HG02870 (cell line): ENCODE measurements around the gene DUSP15.
"Not testable (repeated sequence)": the region's sequence is repeated elsewhere in the genome, so short reads cannot be mapped to it uniquely, and the experiment has no call there.

Source experiments
- ATAC-seq: cut with Tn5 transposase; IDR thresholded peaks from one replicate; pipeline ENCODE4 v1.9.1; 2021; ENCODE audit warnings: mild to moderate bottlenecking, moderate library complexity; ENCODE audit not compliant: unreplicated experiment

DUSP15 gene

GRCh38 chr20:31824125-31824485 lies 46.2 kb downstream of the DUSP15 start:
- no peak for ATAC-seq

DNA sequence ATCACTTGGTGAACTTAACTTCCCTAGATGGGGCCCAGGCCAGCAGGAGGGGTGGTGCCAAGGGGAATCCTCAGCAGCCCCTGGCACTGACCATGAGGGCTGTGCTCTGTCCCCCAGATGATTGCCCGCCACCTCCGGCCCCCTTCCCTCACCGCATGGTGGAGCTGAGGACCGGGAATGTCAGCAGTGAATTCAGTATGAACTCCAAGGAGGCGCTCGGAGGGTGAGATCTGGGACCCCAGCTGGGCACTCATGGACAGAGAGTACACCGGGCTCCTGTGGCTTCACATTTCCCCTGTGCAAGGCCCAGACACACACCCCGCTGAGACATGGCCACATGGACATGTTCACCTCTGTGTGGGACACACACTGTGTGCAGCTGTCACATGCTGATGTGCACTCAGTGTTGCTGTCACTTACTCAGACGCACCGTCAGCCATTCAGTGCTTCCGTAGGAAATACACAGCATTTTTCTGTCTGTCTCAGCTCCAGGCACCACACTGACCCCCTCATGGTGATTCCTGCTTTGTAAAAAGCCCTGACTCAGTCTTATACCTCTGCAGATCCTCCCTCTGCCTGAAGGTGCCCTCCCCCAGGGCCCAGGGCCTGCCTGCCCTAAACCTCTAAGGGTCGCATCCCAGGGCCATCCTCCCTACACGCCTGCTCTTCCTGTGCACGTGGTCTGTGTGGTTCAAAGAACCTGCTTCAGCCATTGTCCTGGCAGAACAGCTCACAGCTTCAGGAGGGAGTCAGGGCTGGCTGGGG lies 46.8 kb downstream of the DUSP15 start:
- ATAC-seq = no peak

DNA sequence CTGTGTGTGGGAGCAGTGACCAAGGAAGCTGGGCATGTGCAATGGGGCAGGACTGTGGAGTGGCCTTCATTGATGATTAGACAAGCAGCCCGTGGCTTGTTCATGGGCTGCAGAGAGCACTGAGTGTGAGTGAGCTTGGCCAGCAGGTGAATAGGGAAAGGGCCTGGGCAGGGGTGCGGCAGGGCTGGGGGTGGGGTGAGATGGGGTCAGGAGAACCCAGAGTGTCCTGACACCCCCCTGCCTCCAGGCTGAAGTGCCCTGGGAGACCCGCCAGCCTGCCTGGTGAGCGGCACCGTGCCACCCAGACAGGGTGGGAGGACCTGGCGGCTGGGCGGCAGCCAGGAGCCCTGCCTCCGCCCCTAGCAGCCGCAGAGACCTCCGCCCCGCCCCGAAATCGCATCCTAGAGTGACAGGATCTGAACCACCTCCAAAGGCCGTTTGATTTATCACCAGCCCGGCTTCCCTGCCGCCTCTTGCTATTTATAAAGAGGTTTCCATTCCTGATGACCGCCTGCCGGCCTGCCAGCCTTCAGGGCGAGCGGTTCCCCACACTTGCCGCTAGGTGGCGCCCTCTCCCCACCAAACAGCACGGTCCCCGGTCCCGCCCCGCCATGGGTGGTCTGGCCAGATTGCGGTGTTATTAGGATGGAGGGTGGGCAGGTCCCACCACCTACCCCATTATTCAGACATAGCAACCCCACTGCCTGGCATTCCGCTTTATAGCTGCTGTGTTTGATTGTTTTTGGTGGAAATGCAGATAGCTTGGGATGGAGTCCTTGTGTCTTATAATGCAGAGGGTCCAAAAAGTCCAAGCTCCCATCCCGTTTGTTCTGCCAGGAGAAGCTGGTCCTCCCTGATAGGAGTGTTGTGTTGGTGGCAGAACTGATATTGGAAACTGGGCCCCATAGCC lies 47.7 kb downstream of the DUSP15 start:
- peak; percentile 67 for ATAC-seq

DNA sequence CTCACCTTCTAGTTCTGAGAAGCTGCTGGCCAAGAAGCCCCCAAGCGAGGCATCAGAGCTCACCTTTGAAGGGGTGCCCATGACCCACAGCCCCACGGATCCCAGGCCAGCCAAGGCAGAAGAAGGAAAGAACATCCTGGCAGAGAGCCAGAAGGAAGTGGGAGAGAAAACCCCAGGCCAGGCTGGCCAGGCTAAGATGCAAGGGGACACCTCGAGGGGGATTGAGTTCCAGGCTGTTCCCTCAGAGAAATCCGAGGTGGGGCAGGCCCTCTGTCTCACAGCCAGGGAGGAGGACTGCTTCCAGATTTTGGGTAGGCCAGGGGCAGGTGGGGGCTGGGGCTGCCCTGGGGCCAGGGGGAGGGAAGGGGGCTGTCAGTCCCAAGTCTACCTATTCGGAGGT lies 48.9 kb downstream of the DUSP15 start:
- ATAC-seq = no peak

DNA sequence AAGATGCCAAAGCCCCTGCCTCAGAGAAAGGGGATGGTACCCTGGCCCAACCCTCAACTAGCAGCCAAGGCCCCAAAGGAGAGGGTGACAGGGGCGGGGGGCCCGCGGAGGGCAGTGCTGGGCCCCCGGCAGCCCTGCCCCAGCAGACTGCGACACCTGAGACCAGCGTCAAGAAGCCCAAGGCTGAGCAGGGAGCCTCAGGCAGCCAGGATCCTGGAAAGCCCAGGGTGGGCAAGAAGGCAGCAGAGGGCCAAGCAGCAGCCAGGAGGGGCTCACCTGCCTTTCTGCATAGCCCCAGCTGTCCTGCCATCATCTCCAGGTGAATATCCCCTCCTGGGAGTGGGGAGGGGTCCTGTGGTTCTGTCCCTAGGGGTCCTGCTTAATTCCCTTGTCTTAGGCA lies 50.1 kb downstream of the DUSP15 start:
- no peak for ATAC-seq

GRCh38 chr20:31819083-31819784 lies 51.1 kb downstream of the DUSP15 start, which contains the start of gene MYLK2:
MYLK2 (plus strand) TSS chr20:31819356; CDS start chr20:31819581, 225 bp downstream.
- no peak for ATAC-seq

- no peak for ATAC-seq
Observed at GRCh38 chr20:31818376-31818908, 51.9 kb downstream of the DUSP15 start.

GRCh38 chr20:31817461-31817860 lies 52.9 kb downstream of the DUSP15 start:
- no peak for ATAC-seq

DNA sequence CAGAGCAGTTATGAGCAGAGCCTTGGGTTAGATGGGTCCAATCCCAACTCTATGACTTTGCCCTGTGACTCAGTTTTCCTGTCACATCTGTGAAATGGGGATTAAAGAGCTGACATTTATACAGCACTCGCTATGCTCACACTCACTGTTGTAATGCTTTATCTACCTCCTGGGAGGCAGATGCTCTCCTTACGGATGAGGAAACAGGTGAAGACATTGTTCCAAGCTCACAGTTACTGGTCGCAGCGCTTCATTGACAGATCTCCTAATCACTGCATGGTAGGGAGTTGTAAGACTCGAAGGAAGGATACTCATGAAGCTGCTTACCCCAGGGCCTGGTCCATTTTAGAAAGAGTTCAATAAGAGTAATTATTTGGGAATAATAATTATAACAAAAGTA lies 54.1 kb downstream of the DUSP15 start:
- no peak for ATAC-seq

DNA sequence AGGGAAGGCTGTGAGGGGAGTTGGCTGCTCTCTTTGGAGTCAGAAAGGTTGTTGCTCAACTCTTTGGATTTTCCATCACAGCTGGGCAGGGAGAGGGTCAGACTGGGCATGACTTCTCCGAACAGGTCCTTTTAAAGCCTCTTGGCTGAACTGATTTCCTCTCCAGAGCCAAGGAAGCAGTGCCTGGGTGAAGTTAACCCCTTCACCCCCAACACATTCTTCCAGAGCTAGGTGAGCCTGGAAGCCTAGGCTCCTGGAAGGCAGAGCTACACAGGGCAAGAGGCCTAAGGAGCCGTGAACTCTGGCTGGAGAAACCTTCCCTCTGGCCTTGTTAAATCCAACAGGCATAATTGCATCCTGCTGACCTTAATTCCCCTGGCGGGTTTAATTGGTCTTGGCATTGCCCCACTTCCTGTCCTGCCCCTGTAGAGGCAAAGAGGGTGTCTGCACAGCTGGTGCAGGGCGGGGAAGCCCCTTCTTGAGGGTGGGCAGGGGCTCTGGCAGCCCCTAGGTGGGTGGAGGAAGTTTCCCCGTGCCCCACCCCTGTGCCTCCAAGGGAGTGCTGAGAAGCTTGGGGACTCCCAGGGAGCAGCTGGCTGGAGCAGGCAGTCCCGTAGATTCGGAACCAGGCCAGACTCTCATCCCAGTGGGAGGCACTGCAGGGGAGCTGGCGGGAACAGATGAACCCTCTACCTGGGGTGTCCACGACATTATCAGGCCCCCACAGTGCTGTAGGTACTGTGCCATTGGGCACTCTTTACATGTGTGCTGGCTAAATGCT lies 54.7 kb downstream of the DUSP15 start:
- no peak for ATAC-seq

- not testable (repeated sequence) for ATAC-seq
Observed at GRCh38 chr20:31814142-31814541, 56.2 kb downstream of the DUSP15 start.

DNA sequence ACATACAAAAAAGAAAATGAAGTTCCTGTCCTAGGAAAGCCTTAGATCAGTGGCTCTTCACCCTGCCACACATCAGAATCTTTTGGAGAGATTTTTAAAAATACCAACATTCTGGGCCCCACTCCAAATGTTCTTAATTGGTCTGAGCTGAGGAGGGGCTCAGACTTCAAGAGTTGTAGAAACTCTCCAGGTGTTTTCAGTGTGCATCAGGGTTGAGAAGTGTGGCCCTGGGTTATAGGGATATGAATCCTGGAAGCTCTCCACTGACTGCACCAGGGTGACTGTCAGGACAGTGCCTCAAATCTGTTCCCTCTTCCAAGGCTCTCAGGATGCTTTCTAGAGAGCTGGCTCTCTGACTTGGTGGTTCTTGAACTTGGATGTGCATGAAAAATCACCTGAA lies 56.7 kb downstream of the DUSP15 start:
- no peak for ATAC-seq

GRCh38 chr20:31811796-31812728 lies 58.3 kb downstream of the DUSP15 start:
- ATAC-seq = no peak

- ATAC-seq = no peak
Observed at GRCh38 chr20:31811198-31811597, 59.1 kb downstream of the DUSP15 start.
